Stimulated activated CD8-positive, alpha-beta memory T cell treated with anti-CD3 and anti-CD28 coated beads, Interleukin-7, amount 100 ng/mL, for 1 hour (primary cell): ENCODE data around the gene PDE4C.

ENCODE experiments used
- DNase-seq, 2 donors: peaks; one replicate each; pipeline ENCODE4 v3.0.0-alpha.2; 2020; ENCODE audit warnings: low read depth in 2 of 2

The PDE4C gene

GRCh38 chr19:18225702-18226468 lies at the start of gene PDE4C:
Gene PDE4C (minus strand): TSS chr19:18226438. CDS start chr19:18226415, 23 bp downstream.
- no peak for DNase-seq

DNA sequence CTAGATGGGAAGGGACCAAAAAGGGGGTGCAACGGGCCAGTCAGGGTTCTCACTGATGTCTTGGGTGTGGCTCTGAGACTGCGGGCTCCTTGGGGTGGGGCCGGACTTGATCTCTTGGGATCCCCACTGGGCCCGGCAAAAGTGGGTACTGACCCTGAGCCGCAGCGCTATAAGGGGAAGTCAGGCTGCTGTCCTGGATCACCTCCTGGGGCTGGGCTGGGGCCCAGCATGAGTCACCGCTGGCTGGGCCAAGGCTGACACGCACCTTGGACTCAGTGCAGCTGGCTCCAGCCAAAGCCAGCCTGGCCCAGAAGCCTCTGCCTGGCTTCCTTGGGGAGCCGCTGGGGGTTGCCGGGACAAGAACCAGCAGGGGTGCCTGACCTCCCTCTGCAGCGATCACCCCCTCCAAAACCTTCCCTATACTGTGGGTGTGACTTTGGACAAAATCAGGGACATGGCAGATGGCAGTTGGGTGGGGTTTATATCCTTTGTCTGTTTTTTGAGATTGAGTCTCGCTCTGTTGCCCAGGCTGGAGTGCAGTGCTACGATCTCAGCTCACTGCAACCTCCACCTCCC lies 48.6 kb upstream of the PDE4C start:
- no peak for DNase-seq

GRCh38 chr19:18274219-18274780 lies 48.1 kb upstream of the PDE4C start, which contains the start of gene IQCN:
Gene IQCN (minus strand): TSS chr19:18274452. CDS start chr19:18269478, 4,974 bp downstream.
- no peak for DNase-seq

GRCh38 chr19:18273561-18274218 lies 47.5 kb upstream of the PDE4C start:
- DNase-seq, result no peak

DNA sequence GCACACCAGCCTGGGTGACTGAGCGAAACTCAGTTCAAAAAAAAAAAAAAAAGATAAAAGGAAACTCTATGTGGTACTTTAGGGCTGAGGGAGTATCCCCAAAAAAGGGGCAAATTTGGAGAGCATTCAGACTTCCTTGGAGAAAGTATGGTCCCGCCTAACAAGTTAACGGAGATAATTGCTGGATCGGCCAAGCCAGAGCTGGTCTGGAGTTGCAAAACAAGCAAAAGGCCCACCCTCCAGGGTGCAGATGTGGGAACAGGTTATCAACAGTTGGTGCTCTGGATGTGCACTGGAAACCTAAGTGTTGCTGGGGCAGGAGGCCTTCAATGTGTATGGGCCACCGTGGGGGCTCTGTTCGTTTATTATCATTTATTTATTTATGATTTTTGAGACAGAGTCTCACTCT lies 45.2 kb upstream of the PDE4C start:
- no peak for DNase-seq

DNA sequence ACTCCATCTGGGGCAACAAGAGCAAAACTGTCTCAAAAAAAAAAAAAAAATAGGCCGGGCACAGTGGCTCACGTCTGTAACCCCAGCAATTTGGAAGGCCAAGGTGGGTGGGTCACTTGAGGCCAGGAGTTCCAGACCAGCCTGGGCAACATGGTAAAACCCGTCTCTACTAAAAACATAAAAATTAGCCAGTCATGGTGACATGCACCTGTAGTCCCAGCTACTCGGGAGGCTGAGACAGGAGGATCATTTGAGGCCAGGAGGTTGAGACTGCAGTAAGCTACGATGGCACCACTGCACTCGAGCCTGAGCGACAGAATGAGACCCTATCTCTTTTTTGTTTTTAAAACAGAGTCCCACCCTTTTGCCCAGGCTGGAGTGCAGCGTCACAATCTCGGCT lies 44.1 kb upstream of the PDE4C start:
- DNase-seq, result no peak

DNA sequence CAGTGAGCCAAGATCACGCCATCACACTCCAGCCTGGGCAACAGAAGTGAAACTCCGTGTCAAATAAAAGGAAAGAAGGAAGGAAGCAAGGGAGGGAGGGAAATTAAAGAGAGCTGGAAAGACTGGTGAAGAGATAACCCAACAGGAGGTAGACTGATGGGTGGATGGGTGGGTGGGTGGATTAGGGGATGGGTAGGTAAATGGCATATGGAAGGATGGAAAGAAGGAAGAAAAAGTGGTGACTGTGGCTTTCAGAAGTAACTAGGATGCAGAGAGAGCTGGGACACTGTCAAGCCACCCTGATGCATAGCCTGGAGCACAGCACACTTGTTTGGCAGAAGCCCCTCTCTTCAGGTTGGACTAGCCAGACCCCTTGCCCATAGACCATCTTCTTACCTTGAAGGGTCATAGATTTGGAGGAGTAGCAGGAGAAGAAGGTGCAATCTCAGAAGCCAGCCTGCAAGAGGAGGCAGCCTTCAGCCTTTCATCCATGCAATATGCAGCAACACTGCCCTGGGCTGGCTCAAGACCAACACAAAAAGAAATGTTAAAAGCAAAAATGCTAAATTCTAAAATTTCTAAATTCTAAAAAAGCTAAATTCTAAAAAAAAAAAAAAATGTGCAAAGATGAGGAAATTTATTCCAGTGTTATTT lies 43.0 kb upstream of the PDE4C start:
- no peak for DNase-seq

DNA sequence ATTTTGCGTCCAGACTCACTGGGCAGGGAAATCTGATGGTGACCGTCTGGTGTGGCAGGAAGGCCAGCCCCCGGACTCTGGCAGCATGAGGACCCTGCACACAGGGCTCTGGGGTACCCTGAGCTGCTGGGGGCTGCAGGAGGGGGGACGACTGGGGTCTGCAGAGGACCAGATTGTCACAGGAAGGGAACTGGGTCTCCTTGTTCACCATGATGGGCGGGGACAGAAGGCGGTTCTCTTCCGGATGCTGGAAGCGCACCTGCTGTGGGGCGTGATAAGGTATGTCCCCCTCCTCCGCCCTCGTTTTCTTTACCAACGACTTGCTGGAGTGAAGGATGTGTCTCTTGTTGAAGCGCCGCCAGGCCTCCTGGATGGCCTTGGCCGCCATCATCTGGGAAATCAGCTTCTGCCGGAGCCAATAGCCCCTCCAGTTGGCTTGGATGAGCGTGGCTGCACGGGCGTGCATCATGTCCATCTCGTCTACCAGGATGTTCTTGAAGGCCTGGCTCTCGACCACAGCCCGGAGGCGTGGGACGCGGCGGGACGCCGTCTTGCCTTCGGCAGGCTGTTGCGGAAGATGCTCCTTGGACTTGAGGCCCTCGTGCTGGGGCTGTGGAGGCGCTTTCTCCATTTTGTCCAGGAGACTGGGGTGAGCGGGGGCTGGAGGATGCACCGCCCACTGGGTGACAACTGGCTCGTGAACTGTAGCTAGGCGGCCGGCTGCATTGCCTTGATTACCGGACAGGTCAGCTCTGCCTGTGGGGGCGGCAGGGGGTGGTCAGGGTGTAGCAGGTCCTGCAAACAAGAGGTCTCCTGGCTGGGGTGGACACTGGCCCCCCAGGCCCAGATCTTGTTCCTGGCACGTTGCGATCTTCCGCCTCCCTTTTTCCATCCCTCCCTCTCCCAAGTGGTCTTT lies 40.8 kb upstream of the PDE4C start:
- no peak for DNase-seq

DNA sequence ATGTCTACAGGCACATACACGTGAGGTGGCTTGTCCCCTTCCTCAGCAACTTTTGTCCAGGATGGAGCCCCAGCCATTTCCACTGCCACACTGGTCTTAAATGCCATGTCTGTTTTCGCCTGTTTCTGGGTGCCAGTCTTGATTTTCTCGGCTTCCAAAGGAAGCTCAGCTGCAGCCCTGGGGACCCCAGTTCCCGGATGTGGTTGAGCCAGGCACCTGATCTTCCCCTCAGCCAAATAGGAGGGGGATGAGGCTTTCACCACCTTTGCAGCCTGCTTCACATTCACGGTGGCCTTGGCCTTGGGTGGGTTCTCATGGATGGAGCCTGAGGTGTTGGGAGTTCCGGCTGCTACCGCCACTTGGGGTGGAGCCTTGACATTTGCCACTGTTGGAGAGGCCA lies 39.3 kb upstream of the PDE4C start:
- DNase-seq, result no peak

DNA sequence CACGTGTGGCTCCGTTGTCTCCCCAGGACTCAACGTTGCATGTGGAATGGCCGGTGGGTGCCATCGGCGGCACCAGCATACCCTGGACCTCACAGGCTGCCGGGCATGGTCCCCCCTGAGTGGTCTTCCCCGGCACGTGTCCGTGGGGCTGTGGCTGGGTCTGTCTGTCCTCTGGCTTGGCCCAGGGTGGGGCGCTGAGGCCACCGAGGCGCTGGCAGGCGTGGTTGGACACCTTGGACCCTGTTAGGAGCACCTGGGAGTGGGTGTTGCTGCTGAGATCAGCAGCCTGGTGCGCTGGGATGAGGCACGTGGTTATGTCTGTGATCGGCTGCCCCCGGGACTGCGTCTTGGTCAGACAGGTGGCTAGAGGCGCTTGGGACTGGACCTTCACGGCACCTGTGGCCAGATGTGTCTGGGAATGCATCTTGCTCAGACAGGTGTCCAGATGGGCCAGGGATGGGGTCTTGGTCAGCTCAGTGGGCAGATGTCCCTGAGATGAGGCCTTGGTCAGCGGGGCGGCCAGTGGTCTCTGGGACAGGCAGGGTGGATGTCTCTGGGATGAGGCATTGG lies 38.8 kb upstream of the PDE4C start:
- DNase-seq, result no peak

- DNase-seq, result no peak
Observed at GRCh38 chr19:18264137-18264854, 38.1 kb upstream of the PDE4C start.

GRCh38 chr19:18263324-18264136 lies 37.3 kb upstream of the PDE4C start:
- no peak for DNase-seq

GRCh38 chr19:18262917-18263316 lies 36.7 kb upstream of the PDE4C start:
- DNase-seq, result no peak

GRCh38 chr19:18262144-18262543 lies 35.9 kb upstream of the PDE4C start:
- DNase-seq, result no peak

DNA sequence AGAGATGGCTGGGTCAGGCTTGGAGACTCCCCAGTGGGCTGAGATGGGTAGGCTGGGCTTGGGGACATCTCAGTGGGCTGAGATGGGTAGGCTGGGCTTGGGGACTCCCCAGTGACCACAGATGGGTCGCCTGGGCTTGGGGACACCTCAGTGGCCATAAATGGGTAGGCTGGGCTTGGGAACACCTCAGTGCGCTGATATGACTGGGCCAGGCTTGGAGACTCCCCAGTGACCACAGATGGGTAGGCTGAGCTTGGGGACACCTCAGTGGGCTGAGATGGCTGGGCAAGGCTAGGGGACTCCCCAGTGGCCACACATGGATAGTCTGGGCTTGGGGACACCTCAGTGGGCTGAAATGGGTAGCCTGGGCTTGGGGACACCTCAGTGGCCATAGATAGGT lies 35.2 kb upstream of the PDE4C start:
- no peak for DNase-seq

GRCh38 chr19:18259893-18260292 lies 33.7 kb upstream of the PDE4C start:
- DNase-seq, result no peak

DNA sequence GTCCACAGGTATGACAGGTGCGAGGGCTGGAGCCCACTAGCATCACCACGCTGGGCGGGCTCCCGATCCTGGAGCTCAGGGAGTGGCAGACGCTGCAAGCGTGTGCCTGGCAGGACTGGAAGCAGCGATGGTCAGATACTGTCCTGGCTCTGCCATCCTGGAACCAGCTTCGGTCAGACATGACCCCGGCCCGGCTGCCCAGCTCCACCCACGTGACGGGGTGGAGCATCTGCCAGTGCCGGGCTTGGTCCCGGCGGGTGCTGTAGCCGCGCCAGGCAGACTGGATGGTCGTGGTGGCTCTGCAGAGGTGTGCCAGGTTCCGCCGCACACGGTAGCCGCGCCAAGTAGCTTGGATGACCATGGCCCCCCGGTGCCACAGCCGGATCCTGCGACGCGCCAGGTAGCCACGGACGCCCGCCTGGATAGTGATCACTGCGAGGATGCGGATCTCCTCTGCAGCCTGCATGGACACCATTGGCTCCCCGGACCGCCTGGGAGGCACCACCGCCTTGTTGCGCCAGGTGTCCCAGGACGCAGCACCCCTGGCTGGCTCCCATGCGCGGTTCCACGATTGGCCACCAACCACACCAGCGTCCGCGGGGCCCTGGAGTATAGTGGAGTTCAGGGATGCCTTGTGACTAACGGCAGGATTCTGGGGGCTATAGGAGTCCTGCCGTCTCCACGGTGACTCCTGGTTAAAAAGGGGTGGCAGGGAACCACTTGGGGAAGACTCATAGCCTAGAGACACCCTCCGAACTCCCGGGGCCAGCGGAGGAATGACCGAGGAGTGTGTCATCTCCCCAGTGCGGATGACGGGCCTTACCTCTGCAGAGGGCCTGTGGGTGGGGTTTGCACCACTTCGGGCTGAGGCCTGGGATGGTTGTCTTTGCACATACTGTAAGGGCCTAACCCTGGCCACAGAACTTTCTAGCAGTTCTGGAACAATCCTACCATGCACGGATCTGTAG lies 31.5 kb upstream of the PDE4C start:
- DNase-seq, result no peak
